NCI-H524 (cell line): ENCODE measurements around the gene FAM131A.
A peak's percentile ranks its signal among the peaks of the same experiment; 100 is the strongest.
"Not testable (repeated sequence)": the region's sequence is repeated elsewhere in the genome, so short reads cannot be mapped to it uniquely, and the experiment has no call there.

Experiments used
- DNase-seq, 2 experiments: peaks; one replicate each; lab custom pipeline; 2025; lab: John Stamatoyannopoulos, UW

Gene FAM131A

DNA sequence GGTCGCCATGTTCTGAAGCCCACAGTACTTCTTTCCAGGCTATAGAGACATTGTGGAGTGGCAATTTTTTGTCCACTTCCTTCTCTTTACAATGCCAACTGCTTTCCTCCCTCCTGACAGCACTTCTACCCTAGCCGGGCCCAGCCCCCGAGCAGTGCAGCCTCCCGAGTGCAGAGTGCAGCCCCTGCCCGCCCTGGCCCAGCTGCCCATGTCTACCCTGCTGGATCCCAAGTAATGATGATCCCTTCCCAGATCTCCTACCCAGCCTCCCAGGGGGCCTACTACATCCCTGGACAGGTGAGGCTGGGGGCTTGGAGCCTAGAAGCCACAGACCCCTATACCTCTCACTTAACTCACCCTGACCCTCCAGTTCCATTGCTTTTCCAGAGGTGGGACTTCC is 20.2 kb upstream of the FAM131A start:
- DNase-seq: no peak

DNA sequence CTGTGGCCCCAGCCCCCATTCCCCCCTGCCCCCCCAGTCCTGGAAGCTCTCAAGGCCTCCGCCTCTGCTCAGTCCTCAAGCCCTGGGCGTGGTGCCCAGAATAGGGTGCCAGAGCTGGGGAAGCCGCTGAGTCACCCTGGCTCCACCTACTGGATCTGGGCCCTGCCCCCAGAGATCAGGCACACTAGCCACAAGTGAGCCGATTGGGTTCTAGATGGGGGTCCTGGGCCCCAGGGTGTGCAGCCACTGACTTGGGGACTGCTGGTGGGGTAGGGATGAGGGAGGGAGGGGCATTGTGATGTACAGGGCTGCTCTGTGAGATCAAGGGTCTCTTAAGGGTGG is 17.3 kb upstream of the FAM131A start:
- peak in 1 of 2 experiments; percentile 40 for DNase-seq

DNA sequence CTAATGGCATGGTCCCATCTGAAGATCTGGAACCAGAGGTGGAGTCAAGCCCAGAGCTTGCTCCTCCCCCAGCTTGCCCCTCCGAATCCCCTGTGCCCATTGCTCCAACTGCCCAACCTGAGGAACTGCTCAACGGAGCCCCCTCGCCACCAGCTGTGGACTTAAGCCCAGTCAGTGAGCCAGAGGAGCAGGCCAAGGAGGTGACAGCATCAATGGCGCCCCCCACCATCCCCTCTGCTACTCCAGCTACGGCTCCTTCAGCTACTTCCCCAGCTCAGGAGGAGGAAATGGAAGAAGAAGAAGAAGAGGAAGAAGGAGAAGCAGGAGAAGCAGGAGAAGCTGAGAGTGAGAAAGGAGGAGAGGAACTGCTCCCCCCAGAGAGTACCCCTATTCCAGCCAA is 15.7 kb upstream of the FAM131A start:
- no peak for DNase-seq

DNA sequence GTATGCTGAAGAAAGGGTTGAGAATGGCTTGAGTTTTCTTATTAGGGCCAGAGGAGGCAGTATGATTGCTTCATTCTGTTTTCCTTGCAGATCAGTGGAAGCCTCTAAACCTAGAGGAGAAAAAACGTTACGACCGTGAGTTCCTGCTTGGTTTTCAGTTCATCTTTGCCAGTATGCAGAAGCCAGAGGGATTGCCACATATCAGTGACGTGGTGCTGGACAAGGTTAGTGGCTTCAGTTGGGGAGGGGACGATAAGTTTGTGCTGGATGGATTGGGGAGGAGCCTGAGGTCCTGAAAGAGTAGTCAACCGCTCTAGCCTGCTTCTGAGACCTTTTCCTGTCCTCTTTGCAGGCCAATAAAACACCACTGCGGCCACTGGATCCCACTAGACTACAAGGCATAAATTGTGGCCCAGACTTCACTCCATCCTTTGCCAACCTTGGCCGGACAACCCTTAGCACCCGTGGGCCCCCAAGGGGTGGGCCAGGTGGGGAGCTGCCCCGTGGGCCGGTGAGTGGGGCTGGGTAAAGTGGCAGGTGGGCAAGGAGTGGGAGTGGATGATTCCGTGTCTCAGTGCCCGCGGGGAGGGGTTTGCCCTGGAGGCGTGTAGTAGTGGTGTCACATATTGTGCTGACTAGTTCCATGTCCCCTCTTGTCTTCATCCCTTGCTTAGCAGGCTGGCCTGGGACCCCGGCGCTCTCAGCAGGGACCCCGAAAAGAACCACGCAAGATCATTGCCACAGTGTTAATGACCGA is 14.5 kb upstream of the FAM131A start:
- DNase-seq: no peak

DNA sequence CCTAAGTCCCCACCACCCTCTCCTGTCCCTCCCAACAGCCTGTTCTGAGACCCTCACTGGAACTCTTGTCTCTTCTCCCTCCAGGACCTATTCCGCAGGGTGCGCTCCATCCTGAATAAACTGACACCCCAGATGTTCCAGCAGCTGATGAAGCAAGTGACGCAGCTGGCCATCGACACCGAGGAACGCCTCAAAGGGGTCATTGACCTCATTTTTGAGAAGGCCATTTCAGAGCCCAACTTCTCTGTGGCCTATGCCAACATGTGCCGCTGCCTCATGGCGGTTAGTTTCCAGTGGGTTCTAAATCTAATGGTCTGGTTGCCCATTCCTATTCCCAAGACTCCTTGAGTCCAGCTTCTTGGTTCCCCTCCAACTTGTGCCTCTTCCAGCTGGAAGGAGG is 13.7 kb upstream of the FAM131A start:
- DNase-seq: no peak

DNA sequence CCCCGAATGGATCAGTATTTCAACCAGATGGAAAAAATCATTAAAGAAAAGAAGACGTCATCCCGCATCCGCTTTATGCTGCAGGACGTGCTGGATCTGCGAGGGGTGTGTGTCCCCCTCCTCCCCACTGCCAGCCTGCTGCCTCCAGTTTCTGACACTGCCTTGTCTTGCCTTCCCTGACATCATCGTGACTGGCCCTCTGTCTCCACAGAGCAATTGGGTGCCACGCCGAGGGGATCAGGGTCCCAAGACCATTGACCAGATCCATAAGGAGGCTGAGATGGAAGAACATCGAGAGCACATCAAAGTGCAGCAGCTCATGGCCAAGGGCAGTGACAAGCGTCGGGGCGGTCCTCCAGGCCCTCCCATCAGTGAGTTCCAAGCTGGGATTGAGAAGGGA is 12.1 kb upstream of the FAM131A start:
- no peak for DNase-seq

DNA sequence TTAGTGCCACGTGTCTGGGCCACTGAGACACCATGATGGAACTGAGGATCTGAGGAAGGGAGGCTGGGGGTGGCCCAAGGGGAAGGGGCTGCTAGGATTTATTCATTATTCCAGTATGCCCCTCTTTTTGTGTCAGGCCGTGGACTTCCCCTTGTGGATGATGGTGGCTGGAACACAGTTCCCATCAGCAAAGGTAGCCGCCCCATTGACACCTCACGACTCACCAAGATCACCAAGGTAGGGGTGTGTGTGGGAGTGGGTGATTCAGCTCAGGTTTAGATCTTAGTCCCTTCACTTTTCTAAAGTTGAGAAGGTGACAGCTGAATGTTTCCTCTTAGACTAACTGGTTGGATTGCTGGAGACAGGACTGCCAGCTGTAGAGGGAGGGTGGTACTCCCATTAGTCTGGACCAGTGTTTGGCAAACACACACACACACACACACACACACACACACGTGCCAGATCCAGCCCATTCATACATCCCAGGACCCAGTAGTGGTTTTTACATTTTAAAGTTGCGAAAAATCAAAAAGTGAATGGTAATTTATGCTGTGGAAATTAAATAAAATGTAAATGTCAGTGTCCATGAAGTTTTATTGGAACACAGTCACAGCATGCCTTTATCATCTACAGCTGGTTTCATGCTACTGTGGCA is 11.6 kb upstream of the FAM131A start:
- DNase-seq: no peak

DNA sequence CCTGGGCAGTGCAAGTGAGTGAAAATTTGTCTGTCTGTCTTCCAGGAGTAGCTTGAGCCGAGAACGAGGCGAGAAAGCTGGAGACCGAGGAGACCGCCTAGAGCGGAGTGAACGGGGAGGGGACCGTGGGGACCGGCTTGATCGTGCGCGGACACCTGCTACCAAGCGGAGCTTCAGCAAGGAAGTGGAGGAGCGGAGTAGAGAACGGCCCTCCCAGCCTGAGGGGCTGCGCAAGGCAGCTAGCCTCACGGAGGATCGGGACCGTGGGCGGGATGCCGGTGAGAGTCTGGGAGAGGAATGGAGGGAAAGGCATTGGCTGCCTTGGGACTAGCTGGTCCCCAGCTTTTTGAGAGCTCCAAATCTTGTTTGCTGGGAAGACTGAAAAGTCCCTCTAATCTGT is 10.2 kb upstream of the FAM131A start:
- no peak for DNase-seq

DNA sequence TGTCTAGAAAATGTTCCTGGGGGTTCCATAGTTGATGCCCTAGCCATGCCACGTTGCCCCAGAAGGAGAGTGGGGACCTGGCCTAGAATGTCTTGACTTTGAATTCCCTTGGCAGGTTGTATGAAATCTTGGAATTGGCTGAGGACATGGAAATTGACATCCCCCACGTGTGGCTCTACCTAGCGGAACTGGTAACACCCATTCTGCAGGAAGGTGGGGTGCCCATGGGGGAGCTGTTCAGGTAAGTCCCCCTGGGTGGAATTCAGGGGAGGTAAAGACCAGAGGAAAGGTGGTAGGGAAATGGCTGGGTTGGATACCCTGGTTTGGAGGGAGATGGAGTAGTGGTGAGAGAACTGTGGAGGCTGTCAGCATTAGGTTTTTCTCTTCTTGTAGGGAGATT is 8.9 kb upstream of the FAM131A start:
- DNase-seq: no peak

DNA sequence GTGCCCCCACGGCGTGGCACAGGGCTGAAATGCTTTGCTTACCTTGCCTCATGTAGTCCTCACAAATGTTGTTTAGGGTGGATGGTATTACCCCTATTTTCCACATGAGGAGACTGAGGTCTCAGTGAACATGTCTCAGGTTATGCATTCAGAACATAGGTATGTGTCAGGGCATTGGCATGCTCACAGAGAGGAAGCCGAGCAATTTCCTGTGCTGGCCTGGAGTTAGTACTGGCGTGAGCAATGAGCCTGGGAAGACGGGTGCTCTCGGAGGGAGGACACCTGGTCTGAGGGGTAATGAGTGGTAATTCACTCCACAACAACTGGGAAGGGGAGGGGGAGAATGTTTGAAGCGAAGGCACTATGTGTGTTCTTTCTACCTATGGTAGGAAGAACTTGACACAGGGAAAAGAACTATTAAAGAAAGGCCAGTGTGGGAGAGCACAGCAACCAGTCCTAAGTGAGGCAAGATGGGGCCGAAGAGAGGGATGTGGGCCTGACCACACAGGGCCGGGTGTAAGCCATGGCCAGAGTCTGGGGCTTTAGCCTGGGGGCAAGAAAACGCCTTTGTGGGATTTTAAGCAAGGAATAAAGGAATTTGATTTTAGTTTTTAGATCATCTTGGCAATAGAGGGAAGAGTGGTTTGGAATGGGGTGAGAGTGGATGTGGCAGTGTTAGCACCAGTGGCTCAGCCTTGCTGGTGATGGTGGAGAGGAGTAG is 4.9 kb upstream of the FAM131A start:
- DNase-seq: no peak

DNA sequence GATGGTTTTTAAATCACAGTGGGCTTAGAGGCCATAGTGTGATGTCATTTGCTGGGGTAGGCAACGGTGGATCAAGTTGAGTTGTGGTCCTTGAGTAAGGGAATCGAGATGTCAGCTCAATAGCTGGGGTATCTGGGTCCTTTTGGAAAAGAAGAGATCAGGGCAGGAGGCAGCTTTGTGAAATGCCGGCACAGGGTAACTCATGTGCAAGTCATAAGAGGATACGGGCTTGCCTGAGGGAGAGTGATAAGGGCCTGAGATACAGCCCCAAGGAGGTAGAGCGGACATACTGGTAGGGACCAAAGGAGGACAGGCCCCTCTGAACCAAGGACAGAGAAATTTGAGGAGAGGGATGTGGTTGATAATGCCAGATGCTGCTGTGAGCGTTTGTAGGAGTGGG is 4.2 kb upstream of the FAM131A start:
- DNase-seq: no peak

DNA sequence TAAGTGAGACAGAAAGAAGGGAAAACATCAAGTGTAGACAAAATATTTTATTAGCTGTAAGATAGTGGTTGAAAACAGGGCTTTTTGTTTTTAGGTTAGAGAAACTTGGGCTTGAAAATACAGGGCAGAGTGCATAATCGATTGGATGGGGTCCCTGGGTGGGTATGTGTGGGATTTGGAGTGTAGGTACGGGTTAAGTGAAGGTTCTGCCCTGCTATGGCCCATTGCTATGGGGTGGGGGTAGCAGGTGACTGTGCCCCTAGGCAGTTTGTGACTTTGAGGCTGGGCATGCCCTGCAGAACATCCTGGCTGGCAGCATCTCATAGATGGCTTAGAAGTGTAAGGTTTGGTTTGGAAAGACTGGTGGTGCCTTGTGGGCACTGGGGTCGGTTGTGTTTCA is 3.7 kb upstream of the FAM131A start:
- no peak for DNase-seq

DNA sequence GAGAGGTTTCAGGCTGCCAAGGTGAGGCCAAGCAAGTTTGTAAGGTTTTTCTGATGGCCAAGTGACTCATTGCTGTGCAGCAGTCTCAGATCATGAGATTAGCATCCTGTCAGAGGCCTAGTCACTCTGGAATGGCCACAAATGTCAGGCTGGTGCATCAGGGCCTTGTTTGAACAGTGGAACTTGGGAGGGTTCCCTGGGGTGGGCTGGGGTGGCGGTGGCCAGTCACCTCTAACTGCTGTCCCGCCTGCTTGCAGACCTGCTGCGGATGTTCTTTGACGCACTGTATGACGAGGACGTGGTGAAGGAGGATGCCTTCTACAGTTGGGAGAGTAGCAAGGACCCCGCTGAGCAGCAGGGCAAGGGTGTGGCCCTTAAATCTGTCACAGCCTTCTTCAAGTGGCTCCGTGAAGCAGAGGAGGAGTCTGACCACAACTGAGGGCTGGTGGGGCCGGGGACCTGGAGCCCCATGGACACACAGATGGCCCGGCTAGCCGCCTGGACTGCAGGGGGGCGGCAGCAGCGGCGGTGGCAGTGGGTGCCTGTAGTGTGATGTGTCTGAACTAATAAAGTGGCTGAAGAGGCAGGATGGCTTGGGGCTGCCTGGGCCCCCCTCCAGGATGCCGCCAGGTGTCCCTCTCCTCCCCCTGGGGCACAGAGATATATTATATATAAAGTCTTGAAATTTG is 2.8 kb upstream of the FAM131A start:
- no peak for DNase-seq

DNA sequence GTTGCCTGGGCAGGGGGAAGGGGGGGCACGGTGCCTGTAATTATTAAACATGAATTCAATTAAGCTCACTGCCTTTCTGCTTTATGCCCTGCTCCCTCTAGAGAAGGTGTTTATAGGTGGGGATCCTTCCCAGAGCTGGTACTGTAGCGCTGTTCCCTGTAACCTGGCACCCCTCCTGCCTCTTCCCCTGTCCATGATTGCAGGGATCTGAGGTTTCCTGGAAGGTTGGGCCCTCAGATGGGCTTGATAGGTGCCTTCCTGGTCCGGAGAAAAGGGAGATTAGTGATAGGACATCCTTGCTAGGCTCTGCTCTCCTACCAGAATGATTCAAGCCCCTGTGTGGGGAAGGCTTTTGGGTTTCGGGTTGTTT is 2.1 kb upstream of the FAM131A start:
- no peak for DNase-seq

DNA sequence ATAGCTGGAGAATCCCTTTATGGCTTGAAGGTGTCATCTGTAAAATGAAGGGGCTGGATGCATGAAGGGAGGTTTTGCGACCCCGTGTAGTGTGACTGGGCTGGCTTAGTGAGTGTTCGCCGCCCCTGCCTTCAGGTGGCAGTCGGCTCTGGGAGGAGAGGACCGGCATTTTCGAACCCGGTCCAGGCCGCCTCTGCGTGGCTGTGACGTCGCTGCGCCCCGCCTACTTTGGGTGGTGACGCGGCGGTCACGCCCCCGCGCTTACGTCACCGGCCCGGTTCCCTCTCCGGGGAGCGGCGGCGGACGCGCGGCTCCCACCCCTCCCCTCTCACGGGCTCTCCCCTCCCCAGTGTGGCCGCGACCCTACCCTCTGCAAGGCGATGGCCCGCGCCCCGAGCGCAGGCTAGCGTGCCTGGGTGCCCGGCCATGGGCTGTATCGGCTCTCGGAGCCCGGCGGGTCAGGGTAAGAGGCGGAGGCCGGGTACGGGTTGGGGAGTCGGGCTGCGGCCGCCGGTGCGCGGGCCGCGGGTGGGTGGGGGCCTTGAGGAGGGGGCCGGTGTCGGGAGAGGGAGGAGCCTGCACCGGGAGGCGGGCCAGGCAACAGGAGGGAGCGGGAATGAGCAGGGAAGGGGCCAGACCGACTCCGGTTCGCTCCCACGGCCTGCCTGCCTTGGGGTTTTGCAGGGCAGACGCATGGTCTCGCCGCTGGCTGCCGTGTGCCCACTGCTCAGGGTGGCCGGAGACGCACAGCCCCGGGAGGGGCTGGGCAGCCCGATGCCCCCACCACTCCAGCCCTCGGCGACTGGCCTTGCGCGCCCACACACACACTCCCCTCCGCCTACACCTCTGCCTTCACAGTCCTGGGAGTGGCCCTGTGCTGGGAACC is 1.5 kb upstream of the FAM131A start:
- DNase-seq: peak; percentile 54 to 70

DNA sequence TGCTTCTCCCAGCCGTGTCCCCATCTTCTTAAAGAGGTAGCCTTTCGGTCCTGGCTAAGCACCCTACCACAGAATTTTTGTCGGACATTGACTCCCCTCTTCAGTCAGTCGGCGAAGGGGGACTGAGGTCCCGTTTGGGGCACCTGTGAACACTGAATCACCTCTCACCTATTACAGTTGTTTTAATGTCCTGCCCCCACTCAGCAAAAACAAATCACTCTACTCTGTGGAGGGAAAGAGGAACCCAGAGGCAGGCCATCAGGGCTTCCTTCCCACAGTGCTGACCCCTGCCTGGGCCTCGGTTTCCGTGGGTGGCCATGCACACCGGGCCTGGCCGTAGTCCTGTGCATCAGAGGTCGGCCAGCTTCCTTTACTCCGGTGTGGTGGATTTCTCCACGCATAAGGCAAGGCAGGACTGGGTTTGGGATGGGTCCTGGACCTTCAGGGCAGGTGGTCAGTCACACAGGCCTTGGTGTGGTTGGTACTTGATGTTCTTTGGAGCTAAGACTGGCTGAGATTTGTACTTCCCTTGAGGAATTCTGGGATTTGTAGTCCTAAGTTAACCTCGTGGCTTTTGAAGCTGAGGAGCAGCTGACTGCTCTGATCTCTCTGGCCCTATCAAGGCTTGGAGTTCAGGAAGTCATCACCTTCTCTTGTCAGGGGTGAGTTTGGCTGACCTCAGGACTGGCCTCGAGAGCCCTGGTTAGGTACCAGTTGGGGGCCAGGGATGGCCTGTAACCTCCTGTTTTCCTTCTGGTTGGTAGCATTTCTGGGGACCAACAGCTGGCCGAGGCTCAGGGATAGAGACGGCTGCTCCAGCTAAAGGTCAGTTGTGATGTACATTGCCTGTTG is 627 bp upstream of the FAM131A start:
- DNase-seq: peak in 1 of 2 experiments; percentile 51

DNA sequence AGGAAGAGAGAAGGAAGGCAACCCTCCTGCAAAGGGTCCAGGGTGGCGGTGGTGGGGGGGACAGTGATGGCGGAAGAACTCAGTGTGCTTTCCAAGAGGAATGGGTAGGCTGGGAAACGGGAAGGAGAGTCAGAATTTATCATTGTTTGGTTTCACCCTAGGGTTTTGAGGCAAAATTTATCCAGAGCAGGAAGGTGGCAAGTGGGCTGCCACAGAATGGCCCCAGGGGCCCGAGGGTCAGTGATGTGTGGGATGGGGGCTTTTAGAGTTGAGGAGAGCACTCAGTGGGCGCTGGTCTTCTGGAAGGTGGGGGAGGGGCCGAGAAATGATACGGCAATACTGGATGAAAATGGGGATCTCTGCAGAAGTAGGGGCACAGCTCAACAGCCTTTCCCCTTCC is 581 bp downstream of the FAM131A start:
- DNase-seq: no peak

DNA sequence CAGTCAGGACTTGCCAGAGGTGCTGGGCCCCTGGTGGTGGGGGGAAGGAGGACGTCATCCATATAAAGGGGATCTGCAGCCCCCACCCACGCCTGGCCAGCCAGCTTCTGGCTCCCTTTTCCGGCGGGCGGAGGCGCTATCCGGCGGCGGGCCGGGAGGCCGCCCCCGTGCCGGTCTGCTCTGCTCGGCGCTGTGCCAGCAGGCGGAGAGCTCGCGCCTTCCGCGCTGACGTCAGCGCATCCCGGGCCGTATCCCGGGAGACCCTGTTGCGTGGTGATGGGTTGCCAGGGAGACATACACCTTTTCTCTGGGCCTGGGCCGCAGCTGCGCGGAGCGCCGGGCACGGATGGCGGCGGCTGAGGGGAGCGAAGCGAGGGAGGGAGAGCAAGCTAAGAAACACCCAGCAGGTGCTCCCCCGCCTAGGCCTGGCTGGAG is 1.1 kb downstream of the FAM131A start:
- peak; percentile 87 to 95 for DNase-seq

DNA sequence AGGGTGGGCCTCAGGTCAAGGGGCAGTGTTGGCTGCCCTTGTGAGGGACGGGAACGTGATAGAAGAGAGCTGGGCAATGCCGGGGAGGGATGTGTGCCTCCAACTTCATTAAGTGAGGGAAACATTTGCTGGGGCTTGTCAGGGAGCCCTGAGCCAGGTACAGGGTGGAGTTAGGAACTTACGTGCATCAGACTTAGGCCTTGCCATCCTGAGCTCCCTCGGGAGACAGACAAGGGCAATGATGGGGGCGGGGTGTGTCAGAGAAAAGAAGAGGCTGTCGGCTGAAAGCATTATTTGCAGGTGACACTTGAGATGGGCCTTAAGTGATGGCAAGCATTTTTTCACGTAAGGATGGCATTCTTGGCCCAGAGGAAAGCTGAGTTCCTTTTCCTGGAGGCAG is 1.6 kb downstream of the FAM131A start:
- DNase-seq: no peak

DNA sequence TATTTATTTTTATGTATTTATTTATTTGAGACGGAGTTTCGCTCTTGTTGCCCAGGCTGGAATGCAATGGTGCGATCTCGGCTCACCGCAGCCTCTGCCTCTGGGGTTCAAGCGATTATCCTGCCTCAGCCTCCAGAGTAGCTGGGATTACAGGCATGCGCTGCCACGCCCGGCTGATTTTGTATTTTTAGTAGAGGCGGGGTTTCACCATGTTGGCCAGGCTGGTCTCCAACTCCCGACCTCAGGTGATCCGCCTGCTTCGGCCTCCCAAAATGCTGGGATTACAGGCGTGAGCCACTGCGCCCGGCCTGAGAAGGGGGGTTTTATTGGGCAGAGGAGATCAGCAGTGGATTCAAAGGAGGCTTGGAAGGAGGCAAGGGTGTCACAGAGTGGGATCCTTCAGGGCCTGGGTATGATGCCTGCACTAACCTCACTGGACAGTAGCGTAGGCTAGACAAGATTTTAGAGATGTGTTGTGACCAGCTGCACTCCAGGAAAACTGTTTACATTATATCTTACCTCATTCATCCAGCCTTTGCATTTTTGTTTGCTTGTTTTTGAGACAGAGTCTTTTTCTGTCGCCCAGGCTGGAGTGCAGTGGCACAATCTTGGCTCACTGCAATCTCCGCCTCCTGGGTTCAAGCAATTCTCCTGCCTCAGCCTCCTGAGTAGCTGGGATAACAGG is 2.2 kb downstream of the FAM131A start:
- DNase-seq: not testable (repeated sequence)
